ENCODE measurements around the gene SPDYE4. TPM values are rescaled to one million over a fixed set of nuclear protein-coding genes. Genes with fewer than 3 reads are reported as not detected.

The SPDYE4 gene
- total and polyA plus RNA-seq, 2 experiments from 2014 or later = not detected

GRCh38 chr17:8746501-8747236 is 11.7 kb downstream of the SPDYE4 start:
- Mint-ChIP-seq H3K4me3 (peak overlapping the region; percentile 86), H3K27me3 (ENCODE audit: insufficient read depth, low read depth, poor library complexity) (peaks cover 12% of the 10 kb centered on the region), H3K27ac (no peak overlapping the region), H3K4me1 (no peaks in the 10 kb centered on the region), H3K9me3 (peaks cover 7% of the 10 kb centered on the region; the same call in 2 of the 3 replicates), H3K36me3 (ENCODE audit: low read depth) (no peaks in the 10 kb centered on the region)
- TF ChIP-seq EZH2phosphoT487 (IDR thresholded peaks at IDR 0.05; ENCODE audit: unreplicated experiment) (no peak), STAT1 (IDR thresholded peaks at IDR 0.05; ENCODE audit: unreplicated experiment) (no peak), REST (IDR thresholded peaks at IDR 0.05; ENCODE audit: unreplicated experiment) (no peak), ETS1 (IDR thresholded peaks at IDR 0.05) (no peak), CTCF (conservative IDR thresholded peaks at IDR 0.05; ENCODE audit: low read depth in 2 of 2) (no peak), CREB1 (CRISPR knock-in tag; IDR thresholded peaks at IDR 0.05; ENCODE audit: low read depth) (no peak), ZNF331 (CRISPR knock-in tag; IDR thresholded peaks at IDR 0.05; ENCODE audit: low read depth) (no peak), ZNF114 (CRISPR knock-in tag; IDR thresholded peaks at IDR 0.05) (no peak), JUNB (IDR thresholded peaks at IDR 0.05; ENCODE audit: unreplicated experiment) (no peak), POLR2AphosphoS5 (IDR thresholded peaks at IDR 0.05; ENCODE audit: low read depth) (no peak), NANOG (IDR thresholded peaks at IDR 0.05; ENCODE audit: borderline replicate concordance) (no peak), EZH2 (IDR thresholded peaks at IDR 0.05; ENCODE audit: low read depth, unreplicated experiment) (no peak), ZNF462 (CRISPR knock-in tag; IDR thresholded peaks at IDR 0.05) (no peak)
- Histone ChIP-seq H3K27me3 (ENCODE audit: insufficient read depth) (peaks cover 4% of the 10 kb centered on the region), H4K20me1 (replicated peaks; ENCODE audit: insufficient read depth) (no peaks in the 10 kb centered on the region), H3K4me1 (ENCODE audit: insufficient read depth) (no peaks in the 10 kb centered on the region), H3K4me3 (peak overlapping the region; percentile 96), H3K27ac (ENCODE audit: low read depth) (no peak overlapping the region), H3K4me2 (peak overlapping the region; percentile 99), H3K79me2 (replicated peaks; ENCODE audit: insufficient read depth) (no peaks in the 10 kb centered on the region), H3K36me3 (ENCODE audit: insufficient read depth) (no peaks in the 10 kb centered on the region), H3K9me2 (ENCODE audit: insufficient read depth) (no peaks in the 10 kb centered on the region), H2AFZ (peak overlapping the region; percentile 100), H3F3A (replicated peaks; ENCODE audit: low read depth) (no peaks in the 10 kb centered on the region)
- DNase-seq (ENCODE audit: low spot score) = no peak
- peak; percentile 20 for ATAC-seq
